Kidney (tissue), 14 donors: Measurements from ENCODE around the gene HTN1. TPM values are rescaled to one million over a fixed set of nuclear protein-coding genes. Genes with fewer than 3 reads are reported as not detected.
"Not testable (repeated sequence)": the region's sequence is repeated elsewhere in the genome, so short reads cannot be mapped to it uniquely, and the experiment has no call there.

Experiments used
- DNase-seq, 5 donors: peaks; one replicate each; pipeline ENCODE4 v3.0.0-alpha.2; 2013 to 2020
- FAIRE-seq: peaks from 2 replicates; lab custom pipeline; 2012; peaks lifted over from hg19 to GRCh38; lab: Jason Lieb, UNC
- H3K27ac ChIP-seq, 2 donors: one replicate each; pipeline ENCODE4 v1.7.0; 2013; ENCODE audit warnings: low read depth in 2 of 2, low read length in 2 of 2, inconsistent platforms in 1 of 2
- H3K27me3 ChIP-seq: one replicate; pipeline ENCODE4 v1.7.1; 2013; ENCODE audit warnings: low read length, inconsistent platforms; ENCODE audit not compliant: control insufficient read depth, insufficient read depth
- H3K36me3 ChIP-seq, 3 donors: one replicate each; pipeline versions ENCODE4 v1.7.0 to v1.7.1; 2013; ENCODE audit warnings: low read length in 3 of 3, control low read depth in 1 of 3, inconsistent platforms in 1 of 3; ENCODE audit not compliant: insufficient read depth in 3 of 3, control insufficient read depth in 2 of 3
- H3K4me1 ChIP-seq, 3 donors: one replicate each; pipeline versions ENCODE4 v1.7.0 to v1.7.1; 2013; ENCODE audit warnings: low read length in 3 of 3, inconsistent platforms in 1 of 3, low read depth in 1 of 3; ENCODE audit not compliant: control insufficient read depth in 2 of 3, insufficient read depth in 2 of 3
- H3K4me3 ChIP-seq, 3 donors: one replicate each; pipeline versions ENCODE4 v1.7.0 to v1.8.1; 2013; ENCODE audit warnings: low read length in 3 of 3, control low read depth in 1 of 3, inconsistent platforms in 1 of 3
- H3K9ac ChIP-seq, 3 donors: one replicate each; pipeline versions ENCODE4 v1.7.0 to v1.7.1; 2013; ENCODE audit warnings: low read length in 3 of 3, control low read depth in 1 of 3, inconsistent platforms in 1 of 3
- H3K9me3 ChIP-seq, 3 donors: one replicate each; pipeline versions ENCODE4 v1.7.0 to v1.7.1; 2013; ENCODE audit warnings: low read length in 3 of 3, control low read depth in 1 of 3, inconsistent platforms in 1 of 3; ENCODE audit not compliant: control insufficient read depth in 2 of 3, insufficient read depth in 1 of 3
- intact Hi-C: fragments of 100-400 bp; cut with DNase I; formaldehyde crosslinking; loops from one replicate; pipeline ENCODE4 v1.11.1; 2022
- polyA plus RNA-seq: library from polyadenylated mRNA; stranded (reverse); fragments of 350-450 nt; fragmentation: Illumina TruSeq; extraction: RNeasy Lipid Tissue Mini Kit (QIAGEN cat#74804); gene quantifications from one replicate; pipeline ENCODE4 v1.2.3, GENCODE V29; 2014; ENCODE audit warnings: low read depth, low replicate concordance; ENCODE audit not compliant: insufficient read depth
- total RNA-seq: library from RNA; stranded (reverse); fragmentation: NEBNext Ultra II Directional; extraction: Animal tissue kit (Norgen Biotek cat#: 25700); gene quantifications from one replicate; pipeline ENCODE4 v1.2.1, GENCODE V29; 2021
- TF ChIP-seq, protein P1 (sequence below): IDR thresholded peaks from 3 replicates; pipeline ENCODE4 v1.5.1; 2012; ENCODE audit warnings: mild to moderate bottlenecking, moderate library complexity, borderline replicate concordance; ENCODE audit not compliant: insufficient read depth; ENCODE audit errors: extremely low read depth
- donor health status: control.
- donor health status: control.
- donor health status: control.
- donor health status: control.
- donor health status: control.
- donor health status: DM: yes; HTN: yes; CAD: no.
- donor health status: Normal renal cell carcinoma (clear cell type).

The HTN1 gene
- total and polyA plus RNA-seq, 2 donors from 2014 or later, result not detected

DNA sequence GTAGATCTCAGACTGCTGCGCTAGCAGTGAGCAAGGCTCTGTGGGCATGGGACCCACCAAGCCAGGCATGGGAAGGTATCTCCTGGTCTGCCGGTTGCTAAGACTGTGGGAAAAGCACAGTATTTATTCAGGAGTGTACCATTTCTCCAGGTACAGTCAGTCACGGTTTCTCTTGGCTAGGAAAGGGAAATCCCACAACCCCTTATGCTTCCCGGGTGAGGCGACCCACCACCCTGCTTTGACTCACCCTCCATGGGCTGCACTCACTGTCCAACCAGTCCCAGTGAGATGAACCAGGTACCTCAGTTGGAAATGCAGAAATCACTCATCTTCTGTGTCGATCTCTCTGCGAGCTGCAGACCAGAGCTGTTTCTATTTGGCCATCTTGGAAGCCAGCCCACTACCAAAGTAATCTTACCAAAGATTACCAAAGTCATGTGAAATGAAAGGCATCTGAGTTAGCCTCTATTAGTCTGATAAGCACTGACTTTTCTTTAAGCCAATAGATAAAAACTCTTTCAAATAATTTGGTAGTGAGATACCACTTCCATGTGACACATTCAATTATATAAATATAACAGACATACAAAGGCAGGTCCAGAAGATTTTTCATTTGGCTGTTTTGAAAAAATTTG is 8.5 kb upstream of the HTN1 start:
- no peaks in the 10 kb centered on the region for H3K36me3 ChIP-seq
- H3K27ac ChIP-seq, result no peak overlapping the region
- intact Hi-C loops, result no loop called here
- H3K9ac ChIP-seq, result no peak overlapping the region
- TF ChIP-seq, protein P1, sequence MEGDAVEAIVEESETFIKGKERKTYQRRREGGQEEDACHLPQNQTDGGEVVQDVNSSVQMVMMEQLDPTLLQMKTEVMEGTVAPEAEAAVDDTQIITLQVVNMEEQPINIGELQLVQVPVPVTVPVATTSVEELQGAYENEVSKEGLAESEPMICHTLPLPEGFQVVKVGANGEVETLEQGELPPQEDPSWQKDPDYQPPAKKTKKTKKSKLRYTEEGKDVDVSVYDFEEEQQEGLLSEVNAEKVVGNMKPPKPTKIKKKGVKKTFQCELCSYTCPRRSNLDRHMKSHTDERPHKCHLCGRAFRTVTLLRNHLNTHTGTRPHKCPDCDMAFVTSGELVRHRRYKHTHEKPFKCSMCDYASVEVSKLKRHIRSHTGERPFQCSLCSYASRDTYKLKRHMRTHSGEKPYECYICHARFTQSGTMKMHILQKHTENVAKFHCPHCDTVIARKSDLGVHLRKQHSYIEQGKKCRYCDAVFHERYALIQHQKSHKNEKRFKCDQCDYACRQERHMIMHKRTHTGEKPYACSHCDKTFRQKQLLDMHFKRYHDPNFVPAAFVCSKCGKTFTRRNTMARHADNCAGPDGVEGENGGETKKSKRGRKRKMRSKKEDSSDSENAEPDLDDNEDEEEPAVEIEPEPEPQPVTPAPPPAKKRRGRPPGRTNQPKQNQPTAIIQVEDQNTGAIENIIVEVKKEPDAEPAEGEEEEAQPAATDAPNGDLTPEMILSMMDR, result no peak
- FAIRE-seq, result no peak
- H3K4me3 ChIP-seq, result no peak overlapping the region
- no peaks in the 10 kb centered on the region for H3K27me3 ChIP-seq
- no peaks in the 10 kb centered on the region for H3K9me3 ChIP-seq
- H3K4me1 ChIP-seq, result no peaks in the 10 kb centered on the region
- DNase-seq, result no peak

DNA sequence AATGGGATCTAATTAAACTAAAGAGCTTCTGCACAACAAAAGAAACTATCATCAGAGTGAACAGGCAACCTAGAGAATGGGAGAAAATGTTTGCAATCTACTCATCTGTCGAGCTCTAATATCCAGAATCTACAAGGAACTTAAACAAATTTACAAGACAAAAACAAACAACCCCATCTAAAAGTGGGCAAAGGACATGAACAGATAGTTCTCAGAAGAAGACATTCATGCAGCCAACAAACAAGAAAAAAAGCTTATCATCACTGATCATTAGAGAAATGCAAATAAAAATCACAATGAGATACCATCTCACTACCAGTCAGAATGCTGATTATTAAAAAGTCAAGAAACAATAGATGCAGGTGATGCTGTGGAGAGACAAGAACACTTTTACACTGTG is 6.3 kb downstream of the HTN1 start:
- H3K27me3 ChIP-seq, H3K9ac ChIP-seq, H3K27ac ChIP-seq, DNase-seq, H3K9me3 ChIP-seq, intact Hi-C loops, H3K36me3 ChIP-seq, H3K4me1 ChIP-seq, H3K4me3 ChIP-seq, FAIRE-seq: not testable (repeated sequence)

DNA sequence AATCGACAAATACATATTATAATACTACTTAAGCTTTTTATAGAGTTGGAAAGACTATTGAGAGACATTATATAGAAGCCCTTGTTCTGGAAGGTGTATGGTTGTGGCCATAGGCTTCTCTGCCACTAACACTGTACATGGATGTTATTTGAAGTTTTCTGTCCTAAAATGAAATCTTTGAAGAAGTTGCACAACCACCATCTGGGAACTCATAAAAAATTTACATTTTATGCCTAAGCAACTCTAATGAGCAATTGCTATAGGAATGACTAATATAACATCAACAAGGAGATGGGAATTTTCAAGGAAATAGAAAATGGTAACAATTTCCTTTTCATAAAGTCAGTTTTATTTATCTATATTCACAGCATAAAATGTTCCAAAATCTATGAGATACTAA is 7.4 kb downstream of the HTN1 start:
- Histone ChIP-seq H3K27ac (no peak overlapping the region), H3K9ac (no peak overlapping the region), H3K36me3 (no peaks in the 10 kb centered on the region), H3K4me1 (no peaks in the 10 kb centered on the region), H3K4me3 (no peak overlapping the region), H3K9me3 (peaks cover 0 to 3% (median 0%) of the 10 kb centered on the region in 3 donors), H3K27me3 (no peaks in the 10 kb centered on the region)
- TF ChIP-seq, protein P1, result no peak
- DNase-seq (no peak), FAIRE-seq (no peak)
- intact Hi-C loops, result no loop called here

DNA sequence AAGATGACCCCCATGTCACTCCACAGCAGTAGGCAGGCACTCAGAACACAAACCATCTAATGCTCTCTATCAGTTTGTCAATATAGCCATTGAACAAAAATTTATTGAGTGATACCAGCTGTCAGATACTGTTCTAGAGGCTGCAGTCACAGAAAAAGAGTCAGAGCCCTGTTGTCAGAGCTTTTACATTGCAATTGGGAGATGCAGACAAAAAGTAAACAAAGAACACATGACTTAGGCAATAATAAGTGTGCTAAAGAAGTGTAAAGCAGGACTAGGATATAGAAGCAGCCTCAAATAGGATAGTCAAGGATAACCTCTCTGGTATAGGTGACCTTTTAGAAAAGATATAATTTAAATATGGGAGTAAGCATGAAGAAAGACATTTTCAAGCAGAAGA is 8.9 kb downstream of the HTN1 start:
- DNase-seq (no peak), FAIRE-seq (no peak)
- no peaks in the 10 kb centered on the region for H3K4me1 ChIP-seq
- H3K9me3 ChIP-seq, result peaks cover 0 to 3% (median 0%) of the 10 kb centered on the region in 3 donors
- no peak overlapping the region for H3K27ac ChIP-seq
- no peaks in the 10 kb centered on the region for H3K36me3 ChIP-seq
- H3K4me3 ChIP-seq, result no peak overlapping the region
- intact Hi-C loops, result no loop called here
- no peak overlapping the region for H3K9ac ChIP-seq
- TF ChIP-seq, protein P1, result no peak
- no peaks in the 10 kb centered on the region for H3K27me3 ChIP-seq
